IPS-18c (cell line): ENCODE measurements around the gene CDSN.

ENCODE experiments used
- H3K4me3 ChIP-seq: 2 replicates; pipeline ENCODE4 v1.7.0; 2013; ENCODE audit warnings: low read depth, mild to moderate bottlenecking, low read length, moderate library complexity; ENCODE audit not compliant: insufficient read depth
- H3K9me3 ChIP-seq: one replicate; pipeline ENCODE4 v1.6.1; 2013; ENCODE audit warnings: mild to moderate bottlenecking, low read length, moderate library complexity; ENCODE audit not compliant: control insufficient read depth, insufficient read depth

Gene CDSN

GRCh38 chr6:31154436-31154835 lies 34.2 kb upstream of the CDSN start:
- Histone ChIP-seq H3K4me3 (no peak overlapping the region), H3K9me3 (no peaks in the 10 kb centered on the region)

- Histone ChIP-seq H3K4me3 (no peak overlapping the region), H3K9me3 (no peaks in the 10 kb centered on the region)
Measured at GRCh38 chr6:31152781-31153180, 32.5 kb upstream of the CDSN start.

GRCh38 chr6:31149827-31150447 lies 29.7 kb upstream of the CDSN start:
- Histone ChIP-seq H3K9me3 (no peaks in the 10 kb centered on the region), H3K4me3 (no peak overlapping the region)

- H3K4me3 ChIP-seq: no peak overlapping the region
- no peaks in the 10 kb centered on the region for H3K9me3 ChIP-seq
Measured at GRCh38 chr6:31145386-31145785, 25.1 kb upstream of the CDSN start.

- Histone ChIP-seq H3K9me3 (no peaks in the 10 kb centered on the region), H3K4me3 (no peak overlapping the region)
Measured at GRCh38 chr6:31144970-31145340, 24.7 kb upstream of the CDSN start.

- H3K9me3 ChIP-seq: no peaks in the 10 kb centered on the region
- no peak overlapping the region for H3K4me3 ChIP-seq
Measured at GRCh38 chr6:31144296-31144969, 24.2 kb upstream of the CDSN start.

GRCh38 chr6:31143148-31143547 lies 22.9 kb upstream of the CDSN start:
- H3K9me3 ChIP-seq: no peaks in the 10 kb centered on the region
- H3K4me3 ChIP-seq: no peak overlapping the region; the same call in 1 of the 2 replicates

- H3K9me3 ChIP-seq: no peaks in the 10 kb centered on the region
Measured at GRCh38 chr6:31142361-31142761, 22.1 kb upstream of the CDSN start.

GRCh38 chr6:31140643-31141042 lies 20.4 kb upstream of the CDSN start:
- Histone ChIP-seq H3K4me3 (no peak overlapping the region), H3K9me3 (no peaks in the 10 kb centered on the region)

More at GRCh38 chr6:31142361-31142761, 22.1 kb upstream of the CDSN start:
- no peak overlapping the region; the same call in 1 of the 2 replicates for H3K4me3 ChIP-seq

GRCh38 chr6:31139599-31139998 lies 19.4 kb upstream of the CDSN start:
- Histone ChIP-seq H3K4me3 (no peak overlapping the region), H3K9me3 (no peaks in the 10 kb centered on the region)

- Histone ChIP-seq H3K4me3 (peak within 1 kb of the TSS; percentile 31; the same call in 1 of the 2 replicates), H3K9me3 (no peaks in the 10 kb centered on the region)
Measured at GRCh38 chr6:31138982-31139381, 18.7 kb upstream of the CDSN start, which contains the start of gene PSORS1C2. Gene PSORS1C2 (minus strand): TSS chr6:31139066. CDS start chr6:31139026, 40 bp downstream.

GRCh38 chr6:31135710-31136109 lies 15.5 kb upstream of the CDSN start:
- no peak overlapping the region for H3K4me3 ChIP-seq

GRCh38 chr6:31132806-31133205 lies 12.6 kb upstream of the CDSN start:
- H3K9me3 ChIP-seq: no peaks in the 10 kb centered on the region
- no peak overlapping the region for H3K4me3 ChIP-seq

More at GRCh38 chr6:31135710-31136109, 15.5 kb upstream of the CDSN start:
- no peaks in the 10 kb centered on the region for H3K9me3 ChIP-seq

GRCh38 chr6:31131595-31131994 lies 11.3 kb upstream of the CDSN start:
- Histone ChIP-seq H3K9me3 (no peaks in the 10 kb centered on the region), H3K4me3 (no peak overlapping the region)

GRCh38 chr6:31130751-31131150 lies 10.5 kb upstream of the CDSN start:
- no peak overlapping the region for H3K4me3 ChIP-seq

GRCh38 chr6:31129130-31129529 lies 8.9 kb upstream of the CDSN start:
- H3K4me3 ChIP-seq: no peak overlapping the region

More at GRCh38 chr6:31130751-31131150, 10.5 kb upstream of the CDSN start:
- H3K9me3 ChIP-seq: no peaks in the 10 kb centered on the region

GRCh38 chr6:31128093-31128676 lies 7.9 kb upstream of the CDSN start:
- no peaks in the 10 kb centered on the region for H3K9me3 ChIP-seq
- no peak overlapping the region for H3K4me3 ChIP-seq

More at GRCh38 chr6:31129130-31129529, 8.9 kb upstream of the CDSN start:
- H3K9me3 ChIP-seq: no peaks in the 10 kb centered on the region
